GM21447 (cell line): ENCODE measurements around the gene SPNS2.

Source experiments
- ATAC-seq: cut with Tn5 transposase; IDR thresholded peaks from one replicate; pipeline ENCODE4 v1.9.1; 2021; ENCODE audit not compliant: unreplicated experiment

SPNS2 gene, protein sequence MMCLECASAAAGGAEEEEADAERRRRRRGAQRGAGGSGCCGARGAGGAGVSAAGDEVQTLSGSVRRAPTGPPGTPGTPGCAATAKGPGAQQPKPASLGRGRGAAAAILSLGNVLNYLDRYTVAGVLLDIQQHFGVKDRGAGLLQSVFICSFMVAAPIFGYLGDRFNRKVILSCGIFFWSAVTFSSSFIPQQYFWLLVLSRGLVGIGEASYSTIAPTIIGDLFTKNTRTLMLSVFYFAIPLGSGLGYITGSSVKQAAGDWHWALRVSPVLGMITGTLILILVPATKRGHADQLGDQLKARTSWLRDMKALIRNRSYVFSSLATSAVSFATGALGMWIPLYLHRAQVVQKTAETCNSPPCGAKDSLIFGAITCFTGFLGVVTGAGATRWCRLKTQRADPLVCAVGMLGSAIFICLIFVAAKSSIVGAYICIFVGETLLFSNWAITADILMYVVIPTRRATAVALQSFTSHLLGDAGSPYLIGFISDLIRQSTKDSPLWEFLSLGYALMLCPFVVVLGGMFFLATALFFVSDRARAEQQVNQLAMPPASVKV

DNA sequence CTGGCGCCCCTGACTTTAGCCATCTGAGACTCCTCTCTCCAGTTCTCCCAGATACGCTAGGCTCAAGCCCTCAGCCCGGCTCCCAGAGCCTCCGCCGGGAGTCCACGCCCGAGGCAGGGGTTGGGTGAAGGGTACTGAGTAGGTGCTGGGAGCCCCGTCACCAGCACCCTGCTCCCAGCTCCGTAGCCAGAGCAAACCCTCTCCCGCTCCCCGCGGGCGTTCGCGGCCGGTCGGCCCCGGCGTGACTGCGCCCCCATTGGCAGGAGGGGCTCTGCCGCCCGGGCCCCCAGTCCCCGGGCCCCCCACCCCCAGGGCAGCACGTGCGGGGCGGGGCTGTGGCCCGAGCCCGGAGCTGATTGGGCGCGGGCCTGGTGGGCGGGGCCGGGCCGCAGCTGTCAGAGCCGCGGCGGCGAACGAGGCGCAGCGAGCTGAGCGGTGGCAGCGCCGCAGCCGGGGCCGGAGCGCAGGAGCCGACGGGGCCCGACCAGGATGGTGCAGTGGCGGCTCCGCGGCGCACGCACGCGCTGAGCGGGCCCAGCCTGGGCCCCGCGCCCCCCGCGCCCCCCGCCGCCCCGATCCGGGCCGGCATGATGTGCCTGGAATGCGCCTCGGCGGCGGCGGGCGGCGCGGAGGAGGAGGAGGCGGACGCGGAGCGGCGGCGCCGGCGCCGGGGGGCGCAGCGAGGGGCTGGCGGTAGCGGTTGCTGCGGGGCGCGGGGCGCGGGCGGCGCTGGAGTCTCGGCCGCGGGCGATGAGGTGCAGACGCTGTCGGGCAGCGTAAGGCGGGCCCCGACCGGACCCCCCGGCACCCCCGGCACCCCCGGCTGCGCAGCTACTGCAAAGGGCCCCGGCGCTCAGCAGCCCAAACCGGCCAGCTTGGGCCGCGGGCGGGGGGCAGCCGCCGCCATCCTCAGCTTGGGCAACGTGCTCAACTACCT is at the start of gene SPNS2:
Gene SPNS2, plus strand, starts transcription at position 421 of the 937 bp plus-strand sequence. Its CDS starts 167 bp downstream, at position 588.
- ATAC-seq, result no peak

DNA sequence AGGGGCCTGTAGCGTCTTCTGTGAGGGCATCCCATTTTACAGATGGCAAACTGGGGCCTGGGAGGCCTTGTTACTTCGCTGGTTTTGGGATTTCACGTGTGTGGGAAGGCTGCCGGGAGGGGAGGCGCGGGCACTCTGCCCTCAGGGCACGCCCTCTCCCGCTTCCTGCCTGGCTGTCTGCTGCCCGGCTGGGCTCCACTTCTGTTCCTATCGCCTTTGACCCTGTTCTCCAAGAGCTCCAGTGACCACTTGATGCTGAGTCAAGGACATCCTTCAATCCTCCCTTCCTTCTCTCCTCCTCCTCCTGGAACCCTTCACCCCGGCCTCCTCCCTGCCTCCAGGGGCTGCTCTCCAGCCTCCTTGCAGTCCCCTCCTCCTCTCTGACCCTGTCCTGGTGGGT is 48.9 kb upstream of the SPNS2 start:
- ATAC-seq, result no peak

DNA sequence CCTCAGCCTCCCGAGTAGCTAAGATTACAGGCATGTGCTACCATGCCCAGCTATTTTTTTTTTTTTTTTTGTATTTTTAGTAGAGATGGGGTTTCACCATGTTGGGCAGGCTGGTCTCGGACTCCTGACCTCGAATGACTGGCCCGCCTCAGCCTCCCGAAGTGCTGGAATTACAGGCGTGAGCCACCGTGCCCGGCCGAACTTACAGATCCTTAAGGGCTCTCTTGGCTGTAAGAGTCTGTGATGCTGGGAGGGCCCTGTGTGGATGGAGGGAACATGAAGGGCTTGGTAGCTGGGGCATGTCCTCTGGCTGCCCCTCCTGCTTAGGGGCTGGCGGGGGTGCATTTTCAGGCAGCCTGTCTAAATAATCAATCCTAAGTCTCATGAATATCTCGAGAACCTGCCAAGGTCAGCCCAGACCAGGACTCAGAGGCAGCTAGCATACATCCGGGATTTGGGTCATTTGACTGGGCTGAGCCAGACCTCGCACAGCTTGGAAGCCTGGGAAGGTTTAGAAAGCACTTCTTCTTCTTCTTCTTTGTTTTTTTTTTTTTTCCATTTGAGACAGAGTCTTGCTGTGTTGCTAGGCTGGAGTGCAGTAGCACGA is 47.9 kb upstream of the SPNS2 start:
- no peak for ATAC-seq

GRCh38 chr17:4453812-4454591 is 44.7 kb upstream of the SPNS2 start:
- no peak for ATAC-seq

GRCh38 chr17:4460661-4461060 is 38.0 kb upstream of the SPNS2 start:
- ATAC-seq, result no peak

- no peak for ATAC-seq
These were observed 34.7 kb upstream of the SPNS2 start for GRCh38 chr17:4463818-4464476.

DNA sequence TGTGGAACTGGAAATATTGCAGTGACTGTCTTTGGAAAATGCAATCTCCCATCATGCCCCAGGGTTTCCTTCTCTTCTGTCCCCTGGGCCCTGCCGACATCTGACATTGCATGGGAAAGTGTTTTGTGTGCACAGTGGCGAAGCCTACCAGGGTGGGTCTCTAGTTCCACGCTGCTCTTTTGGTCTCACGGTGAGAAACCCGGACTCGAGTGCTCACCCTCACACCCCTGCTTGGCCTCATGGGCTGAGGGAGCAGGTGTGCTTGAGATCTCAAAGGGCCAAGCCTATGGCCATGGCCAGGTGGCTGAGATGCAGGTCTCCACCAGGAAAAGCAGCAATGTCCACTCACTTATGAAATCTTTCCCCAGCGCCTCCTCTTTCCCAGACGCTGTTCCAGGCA is 32.9 kb upstream of the SPNS2 start:
- ATAC-seq, result no peak

DNA sequence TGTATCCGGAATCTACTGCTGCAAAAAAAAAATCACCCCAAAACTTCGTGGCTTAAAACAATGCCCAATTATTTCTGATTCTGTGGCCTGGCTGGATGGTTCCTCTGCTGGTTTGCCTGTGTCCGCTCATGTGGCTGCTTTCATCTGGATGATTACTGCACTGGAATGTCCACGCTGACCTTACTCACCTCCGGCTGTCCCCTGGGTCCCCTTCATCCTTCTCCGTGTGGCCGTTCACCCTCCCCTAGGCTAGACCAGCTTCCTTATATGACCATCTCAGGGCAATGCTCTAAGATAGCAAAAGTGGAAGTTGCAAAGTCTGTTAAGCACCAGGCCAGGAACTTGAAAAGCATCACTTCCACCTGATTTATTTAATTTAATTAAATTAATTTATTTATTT is 31.4 kb upstream of the SPNS2 start:
- ATAC-seq, result no peak

DNA sequence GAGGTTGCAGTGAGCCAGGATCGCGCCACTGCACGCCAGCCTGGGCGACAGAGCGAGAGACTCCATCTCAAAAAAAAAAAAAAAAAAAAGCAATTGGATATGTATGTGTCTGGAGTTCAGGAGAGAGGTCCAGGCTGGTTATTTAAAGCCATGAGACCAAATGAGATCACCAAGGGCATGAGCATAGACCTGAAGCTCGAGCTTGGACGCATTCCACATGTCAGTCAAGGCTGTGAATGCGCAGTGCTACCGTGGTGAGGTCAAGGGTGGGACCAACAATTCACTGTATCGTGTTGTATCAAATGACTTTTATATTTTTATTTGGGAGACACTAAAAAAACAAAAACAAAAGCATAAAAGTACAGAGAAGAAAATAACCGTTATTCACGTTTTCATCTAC is 29.1 kb upstream of the SPNS2 start:
- no peak for ATAC-seq

DNA sequence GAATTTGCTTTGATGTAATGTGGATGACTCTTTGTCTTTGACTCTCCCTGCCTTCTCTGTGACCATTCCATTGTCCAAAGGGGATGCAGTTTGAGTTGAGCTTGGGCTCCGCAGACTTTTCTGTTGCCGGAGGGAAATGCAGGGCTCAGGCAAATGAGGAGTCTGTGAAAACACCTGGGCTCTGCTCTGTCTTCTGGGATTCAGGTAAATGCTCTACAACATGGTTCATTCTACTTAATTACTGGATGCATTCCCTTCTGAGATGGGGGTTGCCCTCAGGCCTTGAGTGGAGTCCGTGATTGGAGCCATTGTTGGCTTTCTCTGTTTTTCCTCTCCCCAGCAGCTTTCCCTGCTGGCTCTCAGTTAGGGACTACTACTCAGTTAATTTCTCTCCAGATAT is 26.4 kb upstream of the SPNS2 start:
- no peak for ATAC-seq

DNA sequence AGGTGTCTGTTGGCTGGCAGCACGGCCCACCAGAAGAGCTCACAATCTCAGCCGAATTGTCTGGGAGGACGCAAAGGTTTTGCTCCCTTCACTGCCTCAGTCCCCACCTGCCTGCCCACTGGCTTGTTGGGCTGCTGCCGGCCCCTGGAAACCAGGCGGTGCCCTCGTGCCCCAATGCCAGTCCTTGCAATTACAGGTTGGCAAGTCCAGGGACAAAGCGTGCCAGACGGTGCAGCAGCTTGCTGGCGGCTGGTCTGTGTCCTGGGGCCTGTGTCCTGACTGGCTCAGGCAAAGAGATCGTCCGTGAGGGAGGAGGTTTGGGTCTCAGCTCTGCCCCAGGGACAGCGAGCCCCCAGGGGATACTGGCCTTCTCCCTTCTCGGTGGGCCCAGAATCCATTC is 24.6 kb upstream of the SPNS2 start:
- ATAC-seq, result no peak

DNA sequence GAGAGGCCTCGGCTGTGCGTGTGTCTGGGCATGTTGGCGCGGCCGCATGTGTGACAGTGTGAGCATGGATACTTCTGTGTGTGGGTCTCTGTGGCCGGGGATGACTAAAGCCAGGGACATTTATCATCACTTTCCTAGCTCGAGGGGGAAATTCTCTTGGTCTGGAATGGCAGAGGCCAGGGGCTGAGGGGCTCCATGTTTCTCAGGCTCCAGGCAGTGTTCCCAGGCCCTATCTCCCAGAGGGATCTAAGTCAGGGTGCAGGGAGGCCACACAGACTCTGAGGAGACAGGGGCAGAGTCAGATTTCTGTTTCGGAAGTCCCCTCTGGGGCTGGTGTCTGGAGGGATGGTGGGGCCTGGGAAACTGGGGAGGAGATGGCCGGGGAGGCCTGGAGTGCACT is 23.7 kb upstream of the SPNS2 start:
- ATAC-seq, result no peak

GRCh38 chr17:4475463-4475862 is 23.2 kb upstream of the SPNS2 start:
- ATAC-seq, result no peak

DNA sequence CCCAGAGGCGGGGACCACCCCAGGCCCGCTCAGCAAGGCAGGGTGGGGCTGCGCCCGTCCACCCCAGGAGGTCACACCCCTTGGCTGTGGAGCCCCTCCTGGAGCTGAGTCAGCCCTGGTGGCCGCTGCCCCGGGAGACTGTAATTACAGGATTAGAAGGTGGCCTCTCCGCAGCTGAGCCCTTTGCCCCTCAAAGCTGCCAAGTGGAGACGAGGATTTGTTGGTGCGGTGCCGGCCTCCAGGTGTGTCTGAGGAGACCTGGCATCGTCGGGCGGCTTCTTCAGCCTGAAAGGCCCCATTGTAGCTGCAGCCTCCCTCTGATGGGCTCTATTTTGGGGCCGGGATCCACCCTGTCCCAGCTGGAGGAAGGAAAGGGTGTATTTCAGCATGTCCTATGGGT is 22.7 kb upstream of the SPNS2 start:
- no peak for ATAC-seq

DNA sequence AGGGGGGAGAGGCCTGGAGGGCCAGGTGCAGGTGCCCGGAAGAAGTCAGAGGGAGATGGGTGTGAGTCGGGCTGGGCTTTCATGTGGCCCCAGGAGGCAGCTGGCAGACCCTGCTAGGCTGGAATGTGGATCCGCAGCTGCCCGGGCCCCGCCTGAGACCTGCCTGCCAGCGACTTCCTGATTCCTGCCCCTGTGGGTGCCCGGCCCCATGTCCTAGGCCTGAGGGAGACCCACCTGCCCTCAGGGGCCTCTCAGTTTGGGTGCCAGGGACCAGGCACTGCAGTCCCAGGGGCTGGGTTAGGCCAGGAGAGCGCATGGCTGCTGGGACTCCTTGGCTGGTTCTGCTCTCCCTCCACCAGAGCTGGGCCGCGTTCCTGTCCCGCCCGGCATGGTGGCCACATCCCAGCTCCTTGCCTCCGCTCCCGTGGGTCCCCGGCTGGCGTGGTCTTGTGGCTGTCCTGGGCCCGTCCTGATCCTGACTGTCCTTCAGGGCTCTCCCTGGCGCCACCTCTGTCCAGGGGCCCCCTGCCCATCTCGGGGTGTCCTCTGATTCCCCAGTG is 22.1 kb upstream of the SPNS2 start:
- no peak for ATAC-seq

GRCh38 chr17:4477255-4477791 is 21.4 kb upstream of the SPNS2 start:
- ATAC-seq, result no peak

DNA sequence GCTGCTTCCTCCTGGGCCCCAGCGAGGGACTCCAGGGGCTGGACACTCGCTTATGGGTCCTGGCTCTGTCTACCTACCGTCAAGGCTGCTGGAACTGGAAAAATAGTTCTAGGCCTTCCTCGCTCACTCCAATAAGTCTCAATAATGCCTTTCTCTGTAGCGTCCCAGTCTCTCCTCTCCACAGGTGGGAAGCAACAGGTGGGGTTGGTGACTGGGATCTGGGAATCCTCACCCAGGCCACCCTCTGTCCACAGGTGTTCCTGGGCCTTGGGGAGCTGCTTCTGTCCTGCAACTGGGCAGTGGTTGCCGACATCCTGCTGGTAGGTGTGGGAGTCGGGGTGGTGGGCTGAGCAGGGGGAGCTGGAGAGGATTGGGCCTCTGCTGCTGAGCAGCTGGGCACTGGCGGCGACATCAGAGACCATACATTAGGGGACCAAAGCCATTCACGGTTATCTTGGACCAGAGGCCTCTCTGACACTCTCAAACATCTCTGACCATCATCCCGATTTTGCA is 20.3 kb upstream of the SPNS2 start:
- no peak for ATAC-seq

GRCh38 chr17:4479340-4479981 is 19.2 kb upstream of the SPNS2 start:
- ATAC-seq, result no peak
